K562 (cell line): ENCODE results near the gene KLK6. TPM values are rescaled to one million over a fixed set of nuclear protein-coding genes. Genes with fewer than 3 reads are reported as not detected.

ENCODE experiments used
- polyA plus RNA-seq, 8 experiments: library from polyadenylated mRNA; depleted of rRNA in 4 of 8; stranded (reverse) in 5 of 8; unstranded in 3 of 8; fragments of >200 nt; fragmentation: Nextera tagmentation in 2 of 8; fragmentation: Illumina TruSeq in 1 of 8; extraction: Ambion mirVana in 2 of 8; extraction: Trizol in 1 of 8; gene quantifications; 2 replicates each; pipeline versions ENCODE4 v1.2.1 to v1.2.3, GENCODE V29; 2011 to 2014; ENCODE audit warnings: inconsistent platforms in 1 of 8, missing spikeins in 1 of 8
- total RNA-seq, 7 experiments: library from RNA; depleted of rRNA in 6 of 7; stranded (reverse); fragments of >200 nt in 6 of 7; fragmentation: Illumina TruSeq in 2 of 7; extraction: Trizol in 2 of 7; gene quantifications; 2 replicates each; pipeline versions ENCODE4 v1.2.1 to v1.2.3, GENCODE V29; 2011 to 2021; ENCODE audit warnings: low replicate concordance in 1 of 7
- TF ChIP-seq, protein P1 (sequence below): fragments of 200-600 bp; sonication (generic); IDR thresholded peaks from one replicate; pipeline ENCODE4 v1.6.1; 2012; ENCODE audit warnings: mild to moderate bottlenecking, low read depth, low read length, inconsistent platforms
- TF ChIP-seq, protein P2 (sequence below): fragments of 450-650 bp; formaldehyde crosslinking; IDR thresholded peaks from 2 replicates; pipeline ENCODE4 v1.4.0; 2020; ENCODE audit warnings: mild to moderate bottlenecking

Gene KLK6
- total and polyA plus RNA-seq, 9 of the 15 experiments (the other 6 are each of a cell fraction or from before 2014, with no cell fraction given): not detected

GRCh38 chr19:50967929-50968715 lies 1.3 kb downstream of the KLK6 start (continued):
- TF ChIP-seq, protein P1, sequence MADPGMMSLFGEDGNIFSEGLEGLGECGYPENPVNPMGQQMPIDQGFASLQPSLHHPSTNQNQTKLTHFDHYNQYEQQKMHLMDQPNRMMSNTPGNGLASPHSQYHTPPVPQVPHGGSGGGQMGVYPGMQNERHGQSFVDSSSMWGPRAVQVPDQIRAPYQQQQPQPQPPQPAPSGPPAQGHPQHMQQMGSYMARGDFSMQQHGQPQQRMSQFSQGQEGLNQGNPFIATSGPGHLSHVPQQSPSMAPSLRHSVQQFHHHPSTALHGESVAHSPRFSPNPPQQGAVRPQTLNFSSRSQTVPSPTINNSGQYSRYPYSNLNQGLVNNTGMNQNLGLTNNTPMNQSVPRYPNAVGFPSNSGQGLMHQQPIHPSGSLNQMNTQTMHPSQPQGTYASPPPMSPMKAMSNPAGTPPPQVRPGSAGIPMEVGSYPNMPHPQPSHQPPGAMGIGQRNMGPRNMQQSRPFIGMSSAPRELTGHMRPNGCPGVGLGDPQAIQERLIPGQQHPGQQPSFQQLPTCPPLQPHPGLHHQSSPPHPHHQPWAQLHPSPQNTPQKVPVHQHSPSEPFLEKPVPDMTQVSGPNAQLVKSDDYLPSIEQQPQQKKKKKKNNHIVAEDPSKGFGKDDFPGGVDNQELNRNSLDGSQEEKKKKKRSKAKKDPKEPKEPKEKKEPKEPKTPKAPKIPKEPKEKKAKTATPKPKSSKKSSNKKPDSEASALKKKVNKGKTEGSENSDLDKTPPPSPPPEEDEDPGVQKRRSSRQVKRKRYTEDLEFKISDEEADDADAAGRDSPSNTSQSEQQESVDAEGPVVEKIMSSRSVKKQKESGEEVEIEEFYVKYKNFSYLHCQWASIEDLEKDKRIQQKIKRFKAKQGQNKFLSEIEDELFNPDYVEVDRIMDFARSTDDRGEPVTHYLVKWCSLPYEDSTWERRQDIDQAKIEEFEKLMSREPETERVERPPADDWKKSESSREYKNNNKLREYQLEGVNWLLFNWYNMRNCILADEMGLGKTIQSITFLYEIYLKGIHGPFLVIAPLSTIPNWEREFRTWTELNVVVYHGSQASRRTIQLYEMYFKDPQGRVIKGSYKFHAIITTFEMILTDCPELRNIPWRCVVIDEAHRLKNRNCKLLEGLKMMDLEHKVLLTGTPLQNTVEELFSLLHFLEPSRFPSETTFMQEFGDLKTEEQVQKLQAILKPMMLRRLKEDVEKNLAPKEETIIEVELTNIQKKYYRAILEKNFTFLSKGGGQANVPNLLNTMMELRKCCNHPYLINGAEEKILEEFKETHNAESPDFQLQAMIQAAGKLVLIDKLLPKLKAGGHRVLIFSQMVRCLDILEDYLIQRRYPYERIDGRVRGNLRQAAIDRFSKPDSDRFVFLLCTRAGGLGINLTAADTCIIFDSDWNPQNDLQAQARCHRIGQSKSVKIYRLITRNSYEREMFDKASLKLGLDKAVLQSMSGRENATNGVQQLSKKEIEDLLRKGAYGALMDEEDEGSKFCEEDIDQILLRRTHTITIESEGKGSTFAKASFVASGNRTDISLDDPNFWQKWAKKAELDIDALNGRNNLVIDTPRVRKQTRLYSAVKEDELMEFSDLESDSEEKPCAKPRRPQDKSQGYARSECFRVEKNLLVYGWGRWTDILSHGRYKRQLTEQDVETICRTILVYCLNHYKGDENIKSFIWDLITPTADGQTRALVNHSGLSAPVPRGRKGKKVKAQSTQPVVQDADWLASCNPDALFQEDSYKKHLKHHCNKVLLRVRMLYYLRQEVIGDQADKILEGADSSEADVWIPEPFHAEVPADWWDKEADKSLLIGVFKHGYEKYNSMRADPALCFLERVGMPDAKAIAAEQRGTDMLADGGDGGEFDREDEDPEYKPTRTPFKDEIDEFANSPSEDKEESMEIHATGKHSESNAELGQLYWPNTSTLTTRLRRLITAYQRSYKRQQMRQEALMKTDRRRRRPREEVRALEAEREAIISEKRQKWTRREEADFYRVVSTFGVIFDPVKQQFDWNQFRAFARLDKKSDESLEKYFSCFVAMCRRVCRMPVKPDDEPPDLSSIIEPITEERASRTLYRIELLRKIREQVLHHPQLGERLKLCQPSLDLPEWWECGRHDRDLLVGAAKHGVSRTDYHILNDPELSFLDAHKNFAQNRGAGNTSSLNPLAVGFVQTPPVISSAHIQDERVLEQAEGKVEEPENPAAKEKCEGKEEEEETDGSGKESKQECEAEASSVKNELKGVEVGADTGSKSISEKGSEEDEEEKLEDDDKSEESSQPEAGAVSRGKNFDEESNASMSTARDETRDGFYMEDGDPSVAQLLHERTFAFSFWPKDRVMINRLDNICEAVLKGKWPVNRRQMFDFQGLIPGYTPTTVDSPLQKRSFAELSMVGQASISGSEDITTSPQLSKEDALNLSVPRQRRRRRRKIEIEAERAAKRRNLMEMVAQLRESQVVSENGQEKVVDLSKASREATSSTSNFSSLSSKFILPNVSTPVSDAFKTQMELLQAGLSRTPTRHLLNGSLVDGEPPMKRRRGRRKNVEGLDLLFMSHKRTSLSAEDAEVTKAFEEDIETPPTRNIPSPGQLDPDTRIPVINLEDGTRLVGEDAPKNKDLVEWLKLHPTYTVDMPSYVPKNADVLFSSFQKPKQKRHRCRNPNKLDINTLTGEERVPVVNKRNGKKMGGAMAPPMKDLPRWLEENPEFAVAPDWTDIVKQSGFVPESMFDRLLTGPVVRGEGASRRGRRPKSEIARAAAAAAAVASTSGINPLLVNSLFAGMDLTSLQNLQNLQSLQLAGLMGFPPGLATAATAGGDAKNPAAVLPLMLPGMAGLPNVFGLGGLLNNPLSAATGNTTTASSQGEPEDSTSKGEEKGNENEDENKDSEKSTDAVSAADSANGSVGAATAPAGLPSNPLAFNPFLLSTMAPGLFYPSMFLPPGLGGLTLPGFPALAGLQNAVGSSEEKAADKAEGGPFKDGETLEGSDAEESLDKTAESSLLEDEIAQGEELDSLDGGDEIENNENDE: no peak
- TF ChIP-seq, protein P2, sequence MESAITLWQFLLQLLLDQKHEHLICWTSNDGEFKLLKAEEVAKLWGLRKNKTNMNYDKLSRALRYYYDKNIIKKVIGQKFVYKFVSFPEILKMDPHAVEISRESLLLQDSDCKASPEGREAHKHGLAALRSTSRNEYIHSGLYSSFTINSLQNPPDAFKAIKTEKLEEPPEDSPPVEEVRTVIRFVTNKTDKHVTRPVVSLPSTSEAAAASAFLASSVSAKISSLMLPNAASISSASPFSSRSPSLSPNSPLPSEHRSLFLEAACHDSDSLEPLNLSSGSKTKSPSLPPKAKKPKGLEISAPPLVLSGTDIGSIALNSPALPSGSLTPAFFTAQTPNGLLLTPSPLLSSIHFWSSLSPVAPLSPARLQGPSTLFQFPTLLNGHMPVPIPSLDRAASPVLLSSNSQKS (CRISPR knock-in tag): no peak
